Measurements from ENCODE around the gene RALGPS1.

The RALGPS1 gene

GRCh38 chr9:127058011-127058644, 143.5 kb downstream of the RALGPS1 start:
- TF ChIP-seq, protein P1, sequence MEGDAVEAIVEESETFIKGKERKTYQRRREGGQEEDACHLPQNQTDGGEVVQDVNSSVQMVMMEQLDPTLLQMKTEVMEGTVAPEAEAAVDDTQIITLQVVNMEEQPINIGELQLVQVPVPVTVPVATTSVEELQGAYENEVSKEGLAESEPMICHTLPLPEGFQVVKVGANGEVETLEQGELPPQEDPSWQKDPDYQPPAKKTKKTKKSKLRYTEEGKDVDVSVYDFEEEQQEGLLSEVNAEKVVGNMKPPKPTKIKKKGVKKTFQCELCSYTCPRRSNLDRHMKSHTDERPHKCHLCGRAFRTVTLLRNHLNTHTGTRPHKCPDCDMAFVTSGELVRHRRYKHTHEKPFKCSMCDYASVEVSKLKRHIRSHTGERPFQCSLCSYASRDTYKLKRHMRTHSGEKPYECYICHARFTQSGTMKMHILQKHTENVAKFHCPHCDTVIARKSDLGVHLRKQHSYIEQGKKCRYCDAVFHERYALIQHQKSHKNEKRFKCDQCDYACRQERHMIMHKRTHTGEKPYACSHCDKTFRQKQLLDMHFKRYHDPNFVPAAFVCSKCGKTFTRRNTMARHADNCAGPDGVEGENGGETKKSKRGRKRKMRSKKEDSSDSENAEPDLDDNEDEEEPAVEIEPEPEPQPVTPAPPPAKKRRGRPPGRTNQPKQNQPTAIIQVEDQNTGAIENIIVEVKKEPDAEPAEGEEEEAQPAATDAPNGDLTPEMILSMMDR (IDR thresholded peaks at IDR 0.05; ENCODE audit: low read depth, low read length): no peak
- H3K4me3 ChIP-seq (ENCODE audit: low read depth, low read length): no peak overlapping the region

DNA sequence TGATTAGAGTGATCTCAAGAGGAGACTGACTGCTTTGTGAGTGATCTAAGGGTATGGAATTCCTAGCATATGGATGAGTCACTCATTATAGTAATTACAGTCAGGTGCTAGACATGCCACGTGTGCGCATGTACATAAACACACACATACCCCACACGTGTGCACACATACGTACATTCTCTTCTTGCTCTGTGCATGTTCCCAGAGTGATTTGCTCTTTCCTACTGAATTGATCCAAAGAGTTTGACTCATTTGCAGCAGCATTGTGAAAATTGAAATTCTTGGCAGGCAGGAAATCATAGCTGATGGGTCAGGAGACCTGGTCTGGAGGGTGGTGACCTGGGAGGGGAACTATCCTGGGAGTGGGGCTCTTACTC, 144.1 kb downstream of the RALGPS1 start:
- TF ChIP-seq, protein P1 (IDR thresholded peaks at IDR 0.05; ENCODE audit: low read depth, low read length): no peak
- H3K4me3 ChIP-seq (ENCODE audit: low read depth, low read length): no peak overlapping the region

DNA sequence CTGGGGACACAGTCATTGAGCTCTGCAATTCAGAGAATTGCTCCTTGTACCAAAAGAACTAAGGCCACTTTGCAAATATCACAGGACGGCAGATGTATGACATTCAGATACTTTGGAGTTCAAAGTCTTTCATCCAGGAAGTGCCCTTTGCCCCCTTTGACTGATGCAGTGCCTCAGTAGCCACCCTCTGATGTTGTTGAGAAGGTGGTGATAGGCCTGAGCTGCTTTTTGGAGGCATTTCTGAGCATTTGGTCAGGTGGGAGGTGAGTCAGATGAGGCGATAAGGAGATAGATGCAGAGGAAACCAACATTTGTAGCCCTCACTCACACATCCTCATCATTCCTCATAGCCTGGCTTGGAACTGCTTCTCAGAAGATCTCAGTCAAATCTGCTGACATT, 144.4 kb downstream of the RALGPS1 start:
- H3K4me3 ChIP-seq (ENCODE audit: low read depth, low read length): no peak overlapping the region
- TF ChIP-seq, protein P1 (IDR thresholded peaks at IDR 0.05; ENCODE audit: low read depth, low read length): no peak

DNA sequence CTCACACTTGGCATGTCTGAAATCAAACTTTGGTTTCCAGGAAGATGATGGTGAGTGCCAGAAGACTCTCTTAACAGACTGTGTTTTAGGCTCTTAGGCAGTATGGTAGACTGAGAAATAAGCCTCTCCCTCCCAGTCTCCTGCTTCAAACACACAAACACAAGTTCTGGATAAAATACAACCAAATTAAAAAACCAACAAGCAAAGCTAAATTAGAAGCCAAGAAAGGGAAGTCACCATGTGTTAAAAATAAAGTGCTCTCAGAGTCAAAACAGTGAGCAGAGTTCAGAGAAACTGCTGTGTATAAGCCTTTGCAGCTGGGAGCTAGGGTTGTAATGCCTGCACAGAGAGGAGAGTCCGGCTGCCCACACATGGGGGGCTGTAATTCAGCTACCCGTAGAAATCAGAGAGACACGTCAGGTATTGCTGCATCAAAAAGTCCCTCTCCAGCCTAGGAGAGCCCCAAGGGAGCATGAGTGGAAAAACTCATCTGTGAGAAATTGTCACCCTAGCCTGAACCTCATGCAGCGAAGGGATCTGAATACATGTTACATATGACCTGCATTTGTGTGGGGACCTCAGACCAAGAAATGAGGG, 145.3 kb downstream of the RALGPS1 start:
- TF ChIP-seq, protein P1 (IDR thresholded peaks at IDR 0.05; ENCODE audit: low read depth, low read length): no peak
- H3K4me3 ChIP-seq (ENCODE audit: low read depth, low read length): no peak overlapping the region

DNA sequence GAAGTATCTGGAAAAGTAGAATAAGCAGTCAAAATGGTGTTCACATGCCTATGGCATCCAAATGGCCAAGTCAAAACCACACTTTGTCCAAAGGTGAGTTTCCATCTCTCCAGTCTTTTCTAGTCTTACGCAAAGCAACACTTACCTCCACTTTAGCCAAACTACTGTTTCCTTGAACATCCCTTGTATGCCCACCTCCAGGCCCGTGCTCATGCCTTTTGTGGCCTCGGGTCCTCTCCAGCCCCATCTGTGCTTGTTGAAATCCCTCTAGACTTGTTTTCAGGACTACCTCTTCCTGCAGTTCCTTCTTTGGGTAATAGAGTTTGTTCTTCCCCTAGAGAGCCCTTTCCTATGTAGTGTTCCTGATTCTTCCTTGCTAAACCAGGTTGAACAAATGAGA, 146.8 kb downstream of the RALGPS1 start:
- H3K4me3 ChIP-seq (ENCODE audit: low read depth, low read length): no peak overlapping the region
- TF ChIP-seq, protein P1 (IDR thresholded peaks at IDR 0.05; ENCODE audit: low read depth, low read length): no peak

GRCh38 chr9:127064335-127064734, 149.8 kb downstream of the RALGPS1 start:
- TF ChIP-seq, protein P1 (IDR thresholded peaks at IDR 0.05; ENCODE audit: low read depth, low read length): no peak
- no peak overlapping the region for H3K4me3 ChIP-seq (ENCODE audit: low read depth, low read length)

GRCh38 chr9:127065592-127065991, 151.0 kb downstream of the RALGPS1 start:
- TF ChIP-seq, protein P1 (IDR thresholded peaks at IDR 0.05; ENCODE audit: low read depth, low read length): no peak
- no peak overlapping the region for H3K4me3 ChIP-seq (ENCODE audit: low read depth, low read length)

Measured in WI38 (cell line).